ENCODE results near the gene ERC1. TPM values are rescaled to one million over a fixed set of nuclear protein-coding genes. Genes with fewer than 3 reads are reported as not detected.

Gene ERC1
- total and polyA plus RNA-seq, 2 donors (not counting 3 experiments of a cell fraction or from before 2014, with no cell fraction given), result 11.7 to 66.1 TPM

DNA sequence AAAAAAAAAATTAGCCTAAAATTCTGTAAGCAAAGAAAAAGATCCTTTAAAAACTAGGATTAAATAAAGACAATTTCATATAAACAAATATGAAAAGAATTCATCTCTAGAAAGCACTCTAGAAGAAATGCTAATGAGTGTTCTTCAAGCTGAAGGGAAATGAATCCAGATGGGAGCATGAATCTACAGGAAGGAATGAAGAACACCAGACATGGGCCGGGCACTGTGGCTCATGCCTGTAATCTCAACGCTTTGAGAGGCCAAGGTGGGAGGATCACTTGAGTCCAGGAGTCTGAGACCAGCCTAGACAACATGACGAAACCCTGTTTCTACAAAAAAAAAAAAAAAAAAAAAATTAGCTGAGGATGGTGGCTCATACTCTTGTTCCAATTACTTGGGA is 306.2 kb downstream of the ERC1 start:
- Histone ChIP-seq H3K27ac (ENCODE audit: insufficient read depth, low read depth, low read length) (no peak overlapping the region), H3K4me3 (replicated peaks in 1 of 3; ENCODE audit: insufficient read depth in 1 of 3, low read depth in 1 of 3, low read length in 3 of 3) (no peak overlapping the region), H2AFZ (ENCODE audit: low read depth, low read length) (no peak overlapping the region), H3K79me2 (ENCODE audit: control insufficient read depth, insufficient read depth, low read length) (no peaks in the 10 kb centered on the region), H4K20me1 (replicated peaks; ENCODE audit: control insufficient read depth, extremely low read depth, insufficient read depth, low read length) (no peaks in the 10 kb centered on the region), H3K4me1 (ENCODE audit: control insufficient read depth, extremely low read depth, insufficient read depth, low read length) (no peaks in the 10 kb centered on the region), H3K36me3 (ENCODE audit: control insufficient read depth in 2 of 2, extremely low read depth in 1 of 2, insufficient read depth in 2 of 2, low read length in 2 of 2) (no peaks in the 10 kb centered on the region), H3K27me3 (ENCODE audit: control insufficient read depth in 2 of 2, insufficient read depth in 2 of 2, low read length in 2 of 2) (no peaks in the 10 kb centered on the region), H3K4me2 (ENCODE audit: insufficient read depth, low read length) (no peak overlapping the region), H3K9me3 (replicated peaks; ENCODE audit: control insufficient read depth, insufficient read depth, low read length) (no peaks in the 10 kb centered on the region), H3K9ac (replicated peaks; ENCODE audit: extremely low read depth, insufficient read depth, low read length) (no peak overlapping the region), H3K9me1 (replicated peaks; ENCODE audit: control insufficient read depth, extremely low read depth, insufficient read depth, low read length) (no peaks in the 10 kb centered on the region)
- no peak for DNase-seq (ENCODE audit: low read depth, low spot score)
- dilution Hi-C loops (cut with MboI; ENCODE audit: extremely low pct_ligation_motif_present, low sequenced_read_pairs), result no loop called here
- ChIA-PET CTCF (interaction anchor here (0.6 to 1.4 kb wide), 2 partner anchors 9 to 179 kb away, joined by 3 to 5 read pairs; no protein-coding TSS in a partner anchor), POLR2A (no interaction called here)
- FAIRE-seq, result no peak
- intact Hi-C loops (cut with micrococcal nuclease), result no loop called here
- no TSS peak for BruUV-seq (replicated peaks)
- TF ChIP-seq JUN (IDR thresholded peaks at IDR 0.05; ENCODE audit: borderline replicate concordance, insufficient read depth, insufficient read length, low read depth), result no peak
- TF ChIP-seq, protein P1, sequence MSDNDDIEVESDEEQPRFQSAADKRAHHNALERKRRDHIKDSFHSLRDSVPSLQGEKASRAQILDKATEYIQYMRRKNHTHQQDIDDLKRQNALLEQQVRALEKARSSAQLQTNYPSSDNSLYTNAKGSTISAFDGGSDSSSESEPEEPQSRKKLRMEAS (IDR thresholded peaks at IDR 0.05; ENCODE audit: insufficient read depth, insufficient read length), result no peak
- no peak for TF ChIP-seq MYC (IDR thresholded peaks at IDR 0.05; ENCODE audit: low read depth, low read length)
- TF ChIP-seq GATA2 (IDR thresholded peaks at IDR 0.05; ENCODE audit: insufficient read depth, insufficient read length, low read depth, low read length), result no peak
- no peak for TF ChIP-seq POLR2AphosphoS5 (IDR thresholded peaks at IDR 0.05; ENCODE audit: insufficient read depth, low read depth, low read length)
- TF ChIP-seq POLR2A (IDR thresholded peaks at IDR 0.05; ENCODE audit: low read depth, low read length), result no peak
- no peak for TF ChIP-seq EZH2 (IDR thresholded peaks at IDR 0.05; ENCODE audit: borderline replicate concordance, low read depth, low read length, severe bottlenecking)
- TF ChIP-seq CTCF (IDR thresholded peaks at IDR 0.05; ENCODE audit: extremely low read depth in 1 of 2, insufficient read depth in 1 of 2, low read depth in 1 of 2, low read length in 2 of 2), result no peak
- TF ChIP-seq FOS (IDR thresholded peaks at IDR 0.05; ENCODE audit: borderline replicate concordance, insufficient read depth, low read length), result no peak
